T-helper 1 cell (primary cell): ENCODE data around the gene PXMP4.
A peak's percentile ranks its signal among the peaks of the same experiment; 100 is the strongest.

Experiments
- DNase-seq, 5 donors: peaks; one replicate each; pipeline ENCODE4 v3.0.0-alpha.2; 2012 to 2020

The PXMP4 gene

GRCh38 chr20:33731693-33732165 lies 11.6 kb upstream of the PXMP4 start, which contains the start of gene ZNF341:
TSS of gene ZNF341 (plus strand) at chr20:33731996. CDS start at chr20:33732022, 26 bp downstream.
- peak; percentile 77 to 91 (median 85) for DNase-seq

GRCh38 chr20:33730946-33731692 lies 11.0 kb upstream of the PXMP4 start:
- DNase-seq: no peak

- no peak for DNase-seq
These were observed 9.0 kb upstream of the PXMP4 start for GRCh38 chr20:33729101-33729500.

GRCh38 chr20:33728463-33728862 lies 8.4 kb upstream of the PXMP4 start:
- no peak for DNase-seq

GRCh38 chr20:33727806-33728205 lies 7.7 kb upstream of the PXMP4 start:
- no peak for DNase-seq

GRCh38 chr20:33727115-33727479 lies 7.0 kb upstream of the PXMP4 start:
- DNase-seq: no peak

GRCh38 chr20:33725607-33726264 lies 5.6 kb upstream of the PXMP4 start:
- no peak for DNase-seq

- DNase-seq: no peak
These were observed 4.5 kb upstream of the PXMP4 start for GRCh38 chr20:33724439-33725094.

- no peak for DNase-seq
These were observed 1.5 kb upstream of the PXMP4 start for GRCh38 chr20:33721391-33722140.

- DNase-seq: no peak
These were observed 677 bp downstream of the PXMP4 start for GRCh38 chr20:33719277-33719988.

GRCh38 chr20:33716498-33716897 lies 3.6 kb downstream of the PXMP4 start:
- DNase-seq: no peak

GRCh38 chr20:33713865-33714367 lies 6.2 kb downstream of the PXMP4 start:
- DNase-seq: no peak

GRCh38 chr20:33711446-33711738 lies 8.7 kb downstream of the PXMP4 start:
- DNase-seq: no peak

- no peak for DNase-seq
These were observed 9.2 kb downstream of the PXMP4 start for GRCh38 chr20:33710681-33711445.

- no peak for DNase-seq
These were observed 10.1 kb downstream of the PXMP4 start for GRCh38 chr20:33709905-33710541.

- no peak for DNase-seq
These were observed 10.7 kb downstream of the PXMP4 start for GRCh38 chr20:33709398-33709797.

GRCh38 chr20:33707668-33708067 lies 12.4 kb downstream of the PXMP4 start:
- DNase-seq: no peak

- no peak for DNase-seq
These were observed 15.7 kb downstream of the PXMP4 start for GRCh38 chr20:33704197-33704924.

GRCh38 chr20:33703498-33704137 lies 16.5 kb downstream of the PXMP4 start:
- DNase-seq: no peak

GRCh38 chr20:33702861-33703260 lies 17.2 kb downstream of the PXMP4 start:
- no peak for DNase-seq
